H1 (cell line): ENCODE data around the gene MAP7D1. TPM values are rescaled to one million over a fixed set of nuclear protein-coding genes. Genes with fewer than 3 reads are reported as not detected.

ENCODE experiments used
- CTCF ChIA-PET: fragments of 300-600 bp; sonication (Branson Sonifier 250); formaldehyde crosslinking; loops from one replicate; lab custom pipeline; 2021; ENCODE audit not compliant: partially characterized antibody; lab: Charles Lee
- POLR2A ChIA-PET: fragments of 300-600 bp; sonication (Branson Sonifier 250); formaldehyde crosslinking; loops from one replicate; lab custom pipeline; 2021; ENCODE audit warnings: inconsistent platforms; ENCODE audit not compliant: partially characterized antibody; lab: Charles Lee
- DNase-seq, 2 experiments: peaks; one replicate each; pipeline versions ENCODE4 v3.0.0 to v3.0.0-alpha.2; 2010 to 2022; ENCODE audit warnings: low spot score in 2 of 2, low read depth in 1 of 2, mixed read lengths in 1 of 2
- FAIRE-seq: peaks from 2 replicates; lab custom pipeline; 2011; peaks lifted over from hg19 to GRCh38; lab: Jason Lieb, UNC
- H2AFZ ChIP-seq: 2 replicates; pipeline ENCODE4 v1.8.1; 2012; ENCODE audit warnings: low read length, inconsistent platforms
- H2AK5ac ChIP-seq: 2 replicates; pipeline ENCODE4 v1.6.1; 2013; ENCODE audit warnings: low read depth, low read length
- H2BK120ac ChIP-seq: replicated peaks from 2 replicates; pipeline ENCODE3; 2013; ENCODE audit warnings: low read depth, low read length, inconsistent platforms
- H2BK12ac ChIP-seq: 2 replicates; pipeline ENCODE4 v1.6.1; 2013; ENCODE audit warnings: low read depth, low read length
- H2BK15ac ChIP-seq: 2 replicates; pipeline ENCODE4 v1.6.1; 2013; ENCODE audit warnings: low read length
- H2BK20ac ChIP-seq: 2 replicates; pipeline ENCODE4 v1.6.1; 2013; ENCODE audit warnings: low read length
- H2BK5ac ChIP-seq: 2 replicates; pipeline ENCODE4 v1.6.1; 2013; ENCODE audit warnings: low read depth, low read length
- H3K14ac ChIP-seq: 2 replicates; pipeline ENCODE4 v1.6.1; 2013; ENCODE audit warnings: inconsistent platforms; ENCODE audit not compliant: insufficient read length
- H3K18ac ChIP-seq: 2 replicates; pipeline ENCODE4 v1.6.1; 2013; ENCODE audit warnings: low read length; ENCODE audit errors: extremely low read depth
- H3K23ac ChIP-seq: 2 replicates; pipeline ENCODE4 v1.6.1; 2013; ENCODE audit warnings: inconsistent platforms; ENCODE audit not compliant: insufficient read length
- H3K23me2 ChIP-seq: 2 replicates; pipeline ENCODE4 v1.6.1; 2013; ENCODE audit warnings: low read depth, low read length
- H3K27ac ChIP-seq: 2 replicates; pipeline ENCODE4 v1.6.1; 2011; ENCODE audit warnings: low read depth, low read length, inconsistent platforms
- H3K27me3 ChIP-seq, 4 experiments: replicated peaks in 1 of 4; 1 replicate in 1 of 4; 2 replicates in 3 of 4; pipeline versions ENCODE4 v1.6.1 to v1.8.1; 2011 to 2013; ENCODE audit warnings: low read length in 3 of 4, mild to moderate bottlenecking in 3 of 4, inconsistent platforms in 2 of 4, mixed read lengths in 2 of 4, moderate library complexity in 1 of 4; ENCODE audit not compliant: control insufficient read depth in 3 of 4, insufficient read depth in 3 of 4; ENCODE audit errors: extremely low read depth in 1 of 4
- H3K36me3 ChIP-seq, 4 experiments: 2 replicates each; pipeline versions ENCODE4 v1.6.1 to v1.8.1; 2011 to 2013; ENCODE audit warnings: mild to moderate bottlenecking in 4 of 4, low read length in 3 of 4, moderate library complexity in 2 of 4, control low read depth in 1 of 4, inconsistent platforms in 1 of 4; ENCODE audit not compliant: insufficient read depth in 4 of 4, control insufficient read depth in 2 of 4
- H3K4ac ChIP-seq: replicated peaks from 2 replicates; pipeline ENCODE3; 2013; ENCODE audit warnings: low read length, low read depth, mixed read lengths, inconsistent platforms; ENCODE audit not compliant: insufficient read length
- H3K4me1 ChIP-seq, 4 experiments: replicated peaks in 1 of 4; 1 replicate in 1 of 4; 2 replicates in 3 of 4; pipeline versions ENCODE4 v1.6.1 to v1.8.1; 2011 to 2013; ENCODE audit warnings: low read length in 3 of 4, inconsistent platforms in 2 of 4, mixed read lengths in 1 of 4; ENCODE audit not compliant: insufficient read depth in 4 of 4, control insufficient read depth in 3 of 4
- H3K4me2 ChIP-seq, 2 experiments: 2 replicates each; pipeline versions ENCODE4 v1.6.1 to v1.8.1; 2011 to 2013; ENCODE audit warnings: low read depth in 2 of 2, low read length in 2 of 2, control low read depth in 1 of 2, inconsistent platforms in 1 of 2, mild to moderate bottlenecking in 1 of 2; ENCODE audit not compliant: insufficient read depth in 1 of 2
- H3K4me3 ChIP-seq, 4 experiments: fragments of 200-600, 300-600 bp in 1 of 4; sonication (generic), shearing (Covaris generic), sonication (Bioruptor Twin) in 1 of 4; 2 replicates each; pipeline versions ENCODE4 v1.5.1 to v1.8.1; 2011 to 2016; ENCODE audit warnings: low read length in 4 of 4, low read depth in 3 of 4, control low read depth in 2 of 4, inconsistent platforms in 2 of 4, mild to moderate bottlenecking in 2 of 4, mixed read lengths in 1 of 4, moderate library complexity in 1 of 4; ENCODE audit not compliant: insufficient read depth in 2 of 4; ENCODE audit errors: extremely low read depth in 1 of 4
- H3K56ac ChIP-seq: replicated peaks from 2 replicates; pipeline ENCODE3; 2013; ENCODE audit warnings: low read depth, mild to moderate bottlenecking, mixed read lengths, low read length, inconsistent platforms; ENCODE audit not compliant: insufficient read length
- H3K79me1 ChIP-seq: 2 replicates; pipeline ENCODE4 v1.6.1; 2013; ENCODE audit warnings: low read depth, low read length, control low read depth
- H3K79me2 ChIP-seq, 2 experiments: 2 replicates each; pipeline versions ENCODE4 v1.6.1 to v1.8.1; 2012 to 2013; ENCODE audit warnings: low read length in 2 of 2, mild to moderate bottlenecking in 2 of 2, inconsistent platforms in 1 of 2; ENCODE audit not compliant: insufficient read depth in 2 of 2, control insufficient read depth in 1 of 2
- H3K9ac ChIP-seq, 4 experiments: replicated peaks in 1 of 4; 1 replicate in 1 of 4; 2 replicates in 3 of 4; pipeline versions ENCODE4 v1.6.1 to v1.8.1; 2011 to 2013; ENCODE audit warnings: low read depth in 3 of 4, low read length in 3 of 4, control low read depth in 2 of 4, mild to moderate bottlenecking in 2 of 4, moderate library complexity in 2 of 4, inconsistent platforms in 1 of 4; ENCODE audit errors: extremely low read depth in 1 of 4
- H3K9me3 ChIP-seq, 2 experiments: 2 replicates each; pipeline versions ENCODE4 v1.6.1 to v1.8.1; 2012 to 2013; ENCODE audit warnings: mild to moderate bottlenecking in 2 of 2, moderate library complexity in 2 of 2, control low read depth in 1 of 2, inconsistent platforms in 1 of 2, low read depth in 1 of 2, low read length in 1 of 2, mixed read lengths in 1 of 2; ENCODE audit not compliant: insufficient read depth in 2 of 2
- H4K20me1 ChIP-seq, 2 experiments: replicated peaks in 1 of 2; 2 replicates each; pipeline versions ENCODE3 to v1.8.1; 2011 to 2013; ENCODE audit warnings: inconsistent platforms in 2 of 2, low read length in 2 of 2, mild to moderate bottlenecking in 1 of 2; ENCODE audit not compliant: insufficient read depth in 2 of 2, control insufficient read depth in 1 of 2
- H4K5ac ChIP-seq: 2 replicates; pipeline ENCODE4 v1.6.1; 2013; ENCODE audit warnings: low read length, low read depth, mixed read lengths, inconsistent platforms; ENCODE audit not compliant: insufficient read length
- H4K8ac ChIP-seq: 2 replicates; pipeline ENCODE4 v1.8.0; 2013; ENCODE audit warnings: mild to moderate bottlenecking, moderate library complexity, low read length, inconsistent platforms; ENCODE audit not compliant: insufficient read depth; ENCODE audit errors: extremely low read depth
- H4K91ac ChIP-seq: replicated peaks from 2 replicates; pipeline ENCODE3; 2013; ENCODE audit warnings: low read length, mixed read lengths, inconsistent platforms; ENCODE audit not compliant: insufficient read length
- ATF3 ChIP-seq: IDR thresholded peaks from 2 replicates; pipeline ENCODE4 v1.6.1; 2011; ENCODE audit warnings: low read depth, mild to moderate bottlenecking, low read length; ENCODE audit not compliant: insufficient read depth
- SP1 ChIP-seq: IDR thresholded peaks from 2 replicates; pipeline ENCODE4 v1.6.1; 2011; ENCODE audit warnings: low read depth, low read length
- WGBS, 2 experiments: shearing (Covaris generic) in 1 of 2; methylation state at CpG; one replicate each; pipeline versions ENCODE4 v1.1.6 to v1.1.7; 2013 to 2015; ENCODE audit warnings: low lambda C conversion rate in 2 of 2, mixed read lengths in 2 of 2, inconsistent platforms in 1 of 2, low coverage in 1 of 2, missing lambda C conversion rate in 1 of 2; ENCODE audit not compliant: insufficient replicate concordance in 2 of 2, insufficient coverage in 1 of 2, insufficient read length in 1 of 2; ENCODE audit errors: extremely low coverage in 1 of 2, missing lambda C conversion rate in 1 of 2; 5-methylcytosine and 5-hydroxymethylcytosine counted together
- polyA plus RNA-seq, 7 experiments: library from polyadenylated mRNA; depleted of rRNA in 3 of 7; stranded (reverse) in 5 of 7; unstranded in 2 of 7; fragments of >200 nt in 5 of 7; fragments of 200-250 nt in 2 of 7; gene quantifications; 1 replicate in 5 of 7; 2 replicates in 1 of 7; 4 replicates in 1 of 7; pipeline versions ENCODE4 v1.2.1 to v1.2.3, GENCODE V29; 2011 to 2013; ENCODE audit warnings: missing spikeins in 2 of 7, mixed read lengths in 2 of 7
- total RNA-seq: library from RNA; stranded (reverse); fragmentation: NEBNext Ultra II Directional; extraction: Animal tissue kit (Norgen Biotek cat#: 25700); gene quantifications from 2 replicates; pipeline ENCODE4 v1.2.1, GENCODE V29; 2021

The MAP7D1 gene
- total and polyA plus RNA-seq, 2 of the 8 experiments (the other 6 are each of a cell fraction or from before 2014, with no cell fraction given) = 18.2 to 52.4 TPM

- Histone ChIP-seq H3K23ac (no peak overlapping the region), H3K36me3 (peaks cover 5 to 14% (median 8%) of the 10 kb centered on the region in 4 experiments; a peak in 7 of 8 replicates), H3K23me2 (peaks cover 13% of the 10 kb centered on the region; the same call in 1 of the 2 replicates), H4K20me1 (peaks cover 12 to 22% of the 10 kb centered on the region in 2 experiments), H3K56ac (no peak overlapping the region), H3K4me1 (peaks cover 8 to 36% (median 28%) of the 10 kb centered on the region in 4 experiments), H3K9ac (no peak overlapping the region), H2AK5ac (no peak overlapping the region), H2BK12ac (no peak overlapping the region), H2BK20ac (no peak overlapping the region), H3K79me2 (no peaks in the 10 kb centered on the region), H4K91ac (no peak overlapping the region), H3K27me3 (no peaks in the 10 kb centered on the region), H3K4me2 (peak overlapping the region; percentile 51 to 90), H2BK15ac (no peak overlapping the region), H3K4ac (no peak overlapping the region), H2BK5ac (peak overlapping the region; percentile 66; the same call in 1 of the 2 replicates), H4K8ac (no peak overlapping the region), H4K5ac (no peak overlapping the region), H3K27ac (peak overlapping the region; percentile 38; the same call in 1 of the 2 replicates), H3K14ac (no peak overlapping the region), H3K9me3 (no peaks in the 10 kb centered on the region), H3K79me1 (no peaks in the 10 kb centered on the region), H2AFZ (no peak overlapping the region), H3K4me3 (peak overlapping the region in 3 of 4 experiments; percentile 3 to 30 (median 4); a peak in 4 of 8 replicates), H2BK120ac (no peak overlapping the region), H3K18ac (no peak overlapping the region)
- TF ChIP-seq ATF3 (no peak), SP1 (0 out of 2 replicates have a peak, but pooled peaks have one; percentile 39)
- ChIA-PET POLR2A (interaction anchor here (0.9 to 6.7 kb wide), 7 partner anchors 8 to 127 kb away, joined by 3 to 44 read pairs (median 8); partner anchors contain the start of genes MAP7D1, SH3D21 and TRAPPC3), CTCF (interaction anchor here (1.1 to 16.0 kb wide), 5 partner anchors 9 to 45 kb away, joined by 3 to 162 read pairs (median 16); partner anchors contain the start of genes MAP7D1 and TRAPPC3)
- 67% methylated on average over 19 of the region's 19 CpGs; no CpG with 5 or more reads in 1 of the 2 experiments for WGBS, 2 experiments
- FAIRE-seq = no peak
- DNase-seq = no peak
Measured at GRCh38 chr1:36179220-36179600, 23.2 kb downstream of the MAP7D1 start.
